Osteoblast (primary cell): ENCODE data around the gene S100A1. TPM values are rescaled to one million over a fixed set of nuclear protein-coding genes. Genes with fewer than 3 reads are reported as not detected.

ENCODE experiments used
- DNase-seq: peaks from one replicate; pipeline ENCODE4 v3.0.0; 2011; ENCODE audit warnings: low spot score, mixed read lengths; ENCODE audit not compliant: insufficient read length; ENCODE audit errors: missing footprints
- H2AFZ ChIP-seq: 2 replicates; pipeline ENCODE4 v1.6.0; 2011; ENCODE audit warnings: mild to moderate bottlenecking, low read length
- H3K27ac ChIP-seq: 2 replicates; pipeline ENCODE4 v1.5.1; 2011; ENCODE audit warnings: mild to moderate bottlenecking, low read depth, low read length, moderate library complexity
- H3K27me3 ChIP-seq: 2 replicates; pipeline ENCODE4 v1.6.0; 2012; ENCODE audit warnings: mild to moderate bottlenecking, control low read depth, inconsistent platforms, low read length, moderate library complexity; ENCODE audit not compliant: insufficient read depth
- H3K36me3 ChIP-seq: 2 replicates; pipeline ENCODE4 v1.5.1; 2011; ENCODE audit warnings: mild to moderate bottlenecking, low read length, control low read depth, moderate library complexity; ENCODE audit not compliant: insufficient read depth
- H3K4me1 ChIP-seq: 2 replicates; pipeline ENCODE4 v1.5.1; 2011; ENCODE audit warnings: mild to moderate bottlenecking, low read length, control low read depth, moderate library complexity; ENCODE audit not compliant: insufficient read depth
- H3K4me2 ChIP-seq: 2 replicates; pipeline ENCODE4 v1.6.0; 2011; ENCODE audit warnings: mild to moderate bottlenecking, low read length; ENCODE audit not compliant: insufficient read depth
- H3K4me3 ChIP-seq: fragments of 200-600 bp; sonication (generic); 3 replicates; pipeline ENCODE4 v1.5.1; 2012; ENCODE audit warnings: mild to moderate bottlenecking, low read length, inconsistent platforms; ENCODE audit not compliant: insufficient read depth
- H3K79me2 ChIP-seq: 2 replicates; pipeline ENCODE4 v1.6.0; 2012; ENCODE audit warnings: mild to moderate bottlenecking, low read length, control low read depth, inconsistent platforms; ENCODE audit not compliant: insufficient read depth
- H3K9me3 ChIP-seq: 2 replicates; pipeline ENCODE4 v1.5.1; 2011; ENCODE audit warnings: low read depth, low read length, control low read depth
- H4K20me1 ChIP-seq: 2 replicates; pipeline ENCODE4 v1.6.0; 2012; ENCODE audit warnings: mild to moderate bottlenecking, low read length, control low read depth; ENCODE audit not compliant: insufficient read depth
- CTCF ChIP-seq: IDR thresholded peaks from 2 replicates; pipeline ENCODE4 v1.5.1; 2011; ENCODE audit warnings: mild to moderate bottlenecking, low read depth, low read length, moderate library complexity; ENCODE audit errors: extremely low read depth
- total RNA-seq: library from RNA; depleted of rRNA; stranded (reverse); fragments of >200 nt; gene quantifications from 2 replicates; pipeline ENCODE4 v1.2.3, GENCODE V29; 2012

S100A1 gene
- total RNA-seq, 1 donor = not detected

GRCh38 chr1:153599847-153600246 lies 28.4 kb upstream of the S100A1 start:
- H3K36me3 ChIP-seq = peaks cover 11% of the 10 kb centered on the region
- no peak for TF ChIP-seq CTCF
- no peaks in the 10 kb centered on the region for H3K9me3 ChIP-seq
- H3K4me2 ChIP-seq = no peak overlapping the region
- no peak for DNase-seq
- H3K27me3 ChIP-seq = no peaks in the 10 kb centered on the region
- H3K4me3 ChIP-seq = no peak overlapping the region
- H2AFZ ChIP-seq = no peak overlapping the region
- peaks cover 20% of the 10 kb centered on the region for H3K4me1 ChIP-seq
- H4K20me1 ChIP-seq = no peaks in the 10 kb centered on the region
- H3K79me2 ChIP-seq = peaks cover 2% of the 10 kb centered on the region
- no peak overlapping the region for H3K27ac ChIP-seq

DNA sequence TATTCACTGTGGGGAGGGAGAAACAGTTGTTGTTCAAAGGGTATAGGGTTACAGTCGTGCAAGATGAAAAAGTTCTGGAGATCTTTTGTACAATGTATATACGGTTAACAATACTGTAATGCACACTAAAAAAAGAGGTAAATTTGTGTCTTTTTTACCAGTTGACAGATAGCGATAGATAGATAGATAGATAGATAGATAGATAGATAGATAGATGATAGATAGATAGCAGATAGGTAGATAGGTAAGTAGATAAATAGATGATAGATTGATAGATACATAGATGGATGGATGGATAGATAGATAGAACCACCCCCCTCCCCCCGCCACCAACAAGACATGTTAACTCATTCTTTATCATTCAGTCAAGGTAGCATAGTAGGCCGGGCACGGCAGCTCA lies 25.5 kb upstream of the S100A1 start:
- H3K9me3 ChIP-seq = no peaks in the 10 kb centered on the region
- H3K27ac ChIP-seq = no peak overlapping the region
- DNase-seq = no peak
- no peak overlapping the region for H2AFZ ChIP-seq
- no peak overlapping the region for H3K4me3 ChIP-seq
- peaks cover 14% of the 10 kb centered on the region for H3K4me1 ChIP-seq
- H4K20me1 ChIP-seq = peaks cover 7% of the 10 kb centered on the region
- no peaks in the 10 kb centered on the region for H3K27me3 ChIP-seq
- H3K36me3 ChIP-seq = peaks cover 37% of the 10 kb centered on the region
- no peak overlapping the region for H3K4me2 ChIP-seq
- TF ChIP-seq CTCF = no peak
- peaks cover 18% of the 10 kb centered on the region for H3K79me2 ChIP-seq

GRCh38 chr1:153606194-153606593 lies 22.0 kb upstream of the S100A1 start:
- TF ChIP-seq CTCF = no peak
- H3K36me3 ChIP-seq = peaks cover 39% of the 10 kb centered on the region

DNA sequence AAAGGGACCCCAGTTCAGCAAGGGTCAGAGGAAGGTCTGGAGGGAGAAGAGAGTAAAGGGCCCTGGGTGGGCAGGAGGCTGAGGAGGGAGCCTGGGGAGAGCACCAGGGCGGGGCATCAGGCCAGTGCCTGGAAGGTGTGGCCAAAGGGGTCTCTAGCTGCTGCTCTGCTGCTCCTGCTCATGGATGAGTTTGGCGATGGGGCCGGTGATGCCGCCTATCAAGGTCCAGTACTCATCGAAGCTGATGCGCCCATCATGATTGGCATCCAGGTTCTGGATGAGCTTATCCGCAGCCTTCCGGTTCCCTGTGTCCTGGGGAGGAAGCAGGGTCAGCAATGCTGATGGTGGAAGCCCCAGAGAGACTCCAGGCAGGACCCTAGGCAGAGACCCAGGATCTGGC lies 20.9 kb upstream of the S100A1 start:
- peak; percentile 46 for DNase-seq
- TF ChIP-seq CTCF = no peak
- Histone ChIP-seq H3K4me3 (no peak overlapping the region), H3K4me1 (peaks cover 34% of the 10 kb centered on the region), H4K20me1 (peaks cover 24% of the 10 kb centered on the region), H3K27me3 (no peaks in the 10 kb centered on the region), H2AFZ (no peak overlapping the region), H3K36me3 (peaks cover 33% of the 10 kb centered on the region), H3K27ac (no peak overlapping the region), H3K4me2 (no peak overlapping the region), H3K79me2 (peaks cover 61% of the 10 kb centered on the region), H3K9me3 (no peaks in the 10 kb centered on the region)

More at GRCh38 chr1:153606194-153606593, 22.0 kb upstream of the S100A1 start:
- H4K20me1 ChIP-seq = peaks cover 16% of the 10 kb centered on the region
- H3K4me2 ChIP-seq = no peak overlapping the region
- peaks cover 29% of the 10 kb centered on the region for H3K4me1 ChIP-seq
- no peak overlapping the region for H2AFZ ChIP-seq
- no peaks in the 10 kb centered on the region for H3K27me3 ChIP-seq
- DNase-seq = no peak
- H3K9me3 ChIP-seq = no peaks in the 10 kb centered on the region
- H3K4me3 ChIP-seq = no peak overlapping the region
- peaks cover 49% of the 10 kb centered on the region for H3K79me2 ChIP-seq
- no peak overlapping the region for H3K27ac ChIP-seq
